ENCODE data around the gene OBSL1.
A peak's percentile ranks its signal among the peaks of the same experiment; 100 is the strongest.

The OBSL1 gene

DNA sequence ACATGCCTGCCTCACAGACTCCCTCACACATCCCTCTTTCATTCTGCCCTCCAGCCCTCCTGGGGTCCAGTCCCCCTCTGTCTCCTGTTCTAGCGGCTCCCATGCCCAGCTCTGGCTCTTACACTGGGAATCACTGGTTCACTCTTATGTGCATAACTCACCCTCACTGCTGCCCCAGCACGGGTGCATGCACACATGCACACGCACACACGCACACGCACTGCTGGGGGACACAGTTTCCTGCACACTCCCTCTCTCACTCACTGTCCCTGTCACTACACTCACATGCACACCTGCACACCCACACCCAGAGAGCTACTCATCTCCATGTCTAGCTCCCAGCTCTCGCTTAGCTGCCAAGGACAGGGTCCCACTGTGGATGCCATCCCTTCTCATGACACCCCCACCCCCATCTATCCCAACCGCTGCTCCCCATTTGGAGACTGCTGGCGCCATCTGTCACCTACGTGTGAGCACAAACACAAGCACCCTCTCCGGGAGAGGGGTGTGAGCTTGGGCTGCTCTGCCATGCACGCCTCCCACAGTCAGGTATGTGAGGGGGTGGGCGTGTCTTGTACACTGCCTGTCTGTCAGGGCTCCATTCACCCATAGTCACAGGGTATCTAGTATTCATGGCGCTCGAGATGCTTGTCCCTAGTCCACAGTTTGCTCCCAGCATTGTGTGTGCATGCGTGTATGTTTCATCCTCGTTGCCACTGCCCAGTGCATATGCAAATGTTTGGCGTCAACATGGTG is 55.3 kb downstream of the OBSL1 start:
- no peak for DNase-seq (ENCODE audit: low read depth in 2 of 2, low spot score in 1 of 2)

DNA sequence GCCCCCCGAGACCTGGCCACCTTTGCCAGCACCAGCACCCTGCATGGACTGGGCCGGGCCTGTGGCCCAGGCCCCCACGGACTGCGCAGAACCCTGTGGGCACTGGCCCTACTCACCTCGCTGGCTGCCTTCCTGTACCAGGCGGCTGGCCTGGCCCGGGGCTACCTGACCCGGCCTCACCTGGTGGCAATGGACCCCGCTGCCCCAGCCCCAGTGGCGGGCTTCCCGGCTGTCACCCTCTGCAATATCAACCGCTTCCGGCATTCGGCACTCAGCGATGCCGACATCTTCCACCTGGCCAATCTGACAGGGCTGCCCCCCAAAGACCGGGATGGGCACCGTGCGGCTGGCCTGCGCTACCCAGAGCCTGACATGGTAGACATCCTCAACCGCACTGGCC is 56.5 kb downstream of the OBSL1 start:
- no peak for DNase-seq (ENCODE audit: low read depth in 2 of 2, low spot score in 1 of 2)

DNA sequence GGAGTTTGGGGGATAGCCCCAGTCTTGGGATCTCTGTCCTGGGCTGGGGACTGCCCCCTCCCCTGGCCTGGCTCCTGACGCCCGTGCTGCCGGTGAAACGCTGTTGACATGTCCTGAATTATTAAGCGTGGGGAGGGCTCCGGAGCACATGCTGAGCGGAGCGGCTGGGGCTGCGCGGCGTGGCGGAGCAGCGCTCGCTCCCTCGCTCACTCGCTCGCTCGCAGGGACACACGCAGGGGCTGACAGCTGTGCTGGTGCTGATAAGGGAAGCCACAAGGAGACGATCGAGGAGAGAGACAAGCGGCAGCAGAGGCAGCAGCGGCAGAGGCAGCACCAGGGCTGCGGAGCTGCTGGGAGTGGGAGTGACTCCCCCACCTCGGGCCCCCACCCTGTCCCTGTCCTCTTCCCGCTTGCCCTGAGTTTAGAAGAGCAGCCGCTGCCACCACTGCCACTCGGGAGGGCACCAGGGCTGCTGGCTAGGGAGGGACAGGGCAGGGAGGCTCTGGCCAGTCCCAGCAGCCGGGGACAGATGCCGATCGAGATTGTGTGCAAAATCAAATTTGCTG is 57.1 kb downstream of the OBSL1 start, which contains the start of gene ASIC4:
ASIC4 (plus strand) TSS at position 287 of the 566 bp plus-strand sequence; CDS start at position 530, 243 bp downstream.
- no peak for DNase-seq (ENCODE audit: low read depth in 2 of 2, low spot score in 1 of 2)

DNA sequence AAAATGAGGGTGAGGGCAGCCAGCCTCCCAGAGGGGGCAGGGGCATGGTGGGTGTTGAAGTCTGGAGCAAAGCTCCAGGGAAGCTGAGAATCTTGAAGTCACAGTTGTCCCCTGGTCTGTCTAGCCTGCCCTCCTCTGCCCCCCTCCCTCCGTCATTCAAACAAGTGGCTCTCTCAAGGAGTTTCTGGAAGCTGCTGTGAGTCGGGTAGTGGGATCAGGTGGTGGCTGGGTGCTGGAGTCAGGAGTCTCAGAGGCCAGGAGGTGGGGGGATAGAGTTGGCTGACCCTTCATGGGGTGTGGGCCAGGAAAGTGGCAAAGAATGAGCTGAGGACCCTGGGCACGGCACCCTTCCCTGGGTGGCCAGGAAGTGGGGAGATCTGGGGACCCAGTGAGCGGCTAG is 57.6 kb downstream of the OBSL1 start:
- DNase-seq (ENCODE audit: low read depth in 2 of 2, low spot score in 1 of 2), result no peak

DNA sequence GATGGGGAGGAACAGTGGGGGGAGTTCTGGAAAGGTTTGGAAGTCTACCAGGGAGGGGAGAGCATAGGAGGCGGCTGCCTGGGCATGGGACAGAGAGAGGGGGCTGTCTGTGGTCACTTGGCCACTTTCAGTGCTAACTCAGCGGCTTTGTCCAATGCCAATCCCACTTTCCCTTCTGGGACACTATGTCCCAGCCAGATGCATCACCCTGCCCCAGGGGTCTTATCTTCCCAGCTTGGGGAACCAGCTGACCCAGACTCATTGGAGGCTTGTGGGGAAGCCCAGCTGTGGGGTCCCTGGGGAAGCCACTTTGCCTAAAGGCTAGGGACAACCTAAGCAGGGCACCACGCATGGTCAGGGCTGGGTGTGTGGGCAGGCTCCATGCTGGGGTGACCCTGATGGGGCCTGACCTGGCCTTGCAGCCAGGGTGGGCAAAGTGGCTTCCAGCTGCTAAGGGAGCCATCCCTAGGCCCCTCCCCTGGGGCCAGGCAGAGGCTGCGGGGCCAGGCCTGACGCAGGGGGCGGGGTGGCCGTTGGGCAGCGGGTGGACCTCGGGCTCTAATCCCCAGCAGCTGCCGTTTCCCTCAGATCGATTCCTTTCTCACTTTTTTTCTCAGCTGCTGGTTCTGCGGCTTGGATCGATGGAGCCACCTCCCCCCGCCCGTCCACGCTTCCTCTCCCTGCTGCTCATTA is 58.7 kb downstream of the OBSL1 start:
- DNase-seq (ENCODE audit: low read depth in 2 of 2, low spot score in 1 of 2), result no peak

DNA sequence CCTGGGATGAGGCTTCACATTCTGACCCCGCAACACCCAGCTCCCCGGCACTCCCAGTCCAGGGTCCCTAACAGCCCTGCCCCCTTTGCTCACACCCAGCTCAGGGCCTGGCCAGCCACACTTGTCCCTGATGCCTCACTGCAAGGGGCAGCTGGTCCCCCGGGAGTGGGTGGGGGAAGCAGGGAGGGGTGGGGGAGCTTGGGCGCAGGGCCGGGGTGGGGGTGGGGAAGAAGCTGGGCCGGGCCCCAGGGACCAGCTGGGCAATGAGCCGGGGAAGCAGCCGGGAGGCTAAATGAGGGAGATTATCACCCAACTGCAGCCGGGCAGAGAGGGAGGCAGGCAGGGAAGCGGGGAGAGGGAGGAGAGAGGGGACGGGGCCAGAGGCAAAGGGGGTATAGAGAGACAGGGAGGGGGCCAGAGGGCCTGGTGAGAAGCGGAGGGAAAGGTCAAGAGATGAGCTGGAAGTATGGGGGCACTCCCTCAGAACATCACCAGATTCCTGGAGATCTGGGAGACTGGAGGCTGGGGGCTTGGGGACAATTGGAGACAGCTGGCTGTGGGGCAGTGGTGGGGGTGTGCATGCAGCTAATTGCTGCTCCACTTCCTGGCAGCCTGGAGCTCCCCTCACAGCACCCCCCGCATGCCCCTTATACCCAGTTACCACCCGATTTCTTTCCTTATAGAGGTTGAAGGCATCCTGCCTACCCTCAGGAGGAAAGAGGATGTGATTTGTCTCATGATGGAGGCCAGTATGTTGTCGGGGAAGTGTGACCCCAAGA is 59.6 kb downstream of the OBSL1 start:
- no peak for DNase-seq (ENCODE audit: low read depth in 2 of 2, low spot score in 1 of 2)

DNA sequence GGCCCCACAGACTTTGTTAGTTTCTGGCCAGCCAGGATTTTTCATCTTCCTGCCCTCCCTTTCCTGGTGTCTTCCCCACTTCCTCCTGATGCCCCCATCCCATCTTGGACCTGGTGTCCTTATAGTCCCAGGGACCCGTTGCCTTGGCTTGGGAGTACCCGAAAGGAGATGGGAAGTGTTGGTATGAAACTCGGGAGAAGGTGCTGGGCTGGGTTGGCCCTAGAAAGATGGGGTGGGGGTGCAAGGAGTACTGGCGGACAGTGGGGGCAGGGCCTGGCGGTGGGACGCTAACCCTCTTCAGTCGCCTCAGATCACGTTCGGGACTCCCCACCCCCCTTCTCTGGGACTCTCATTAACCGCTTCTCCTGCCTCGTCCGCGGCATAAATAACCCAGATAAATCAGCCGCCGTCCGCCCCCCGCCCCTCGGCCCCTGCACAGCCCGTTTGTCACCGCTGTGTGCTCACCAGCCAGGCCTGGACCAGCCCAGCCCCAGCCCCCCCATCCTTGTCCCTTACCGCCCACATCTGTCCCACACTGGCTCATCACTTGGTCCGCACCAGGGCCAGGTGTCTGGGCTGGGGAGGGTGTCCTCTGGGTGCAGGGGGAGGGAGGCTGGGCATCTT is 60.7 kb downstream of the OBSL1 start:
- no peak for DNase-seq (ENCODE audit: low read depth in 2 of 2, low spot score in 1 of 2)

DNA sequence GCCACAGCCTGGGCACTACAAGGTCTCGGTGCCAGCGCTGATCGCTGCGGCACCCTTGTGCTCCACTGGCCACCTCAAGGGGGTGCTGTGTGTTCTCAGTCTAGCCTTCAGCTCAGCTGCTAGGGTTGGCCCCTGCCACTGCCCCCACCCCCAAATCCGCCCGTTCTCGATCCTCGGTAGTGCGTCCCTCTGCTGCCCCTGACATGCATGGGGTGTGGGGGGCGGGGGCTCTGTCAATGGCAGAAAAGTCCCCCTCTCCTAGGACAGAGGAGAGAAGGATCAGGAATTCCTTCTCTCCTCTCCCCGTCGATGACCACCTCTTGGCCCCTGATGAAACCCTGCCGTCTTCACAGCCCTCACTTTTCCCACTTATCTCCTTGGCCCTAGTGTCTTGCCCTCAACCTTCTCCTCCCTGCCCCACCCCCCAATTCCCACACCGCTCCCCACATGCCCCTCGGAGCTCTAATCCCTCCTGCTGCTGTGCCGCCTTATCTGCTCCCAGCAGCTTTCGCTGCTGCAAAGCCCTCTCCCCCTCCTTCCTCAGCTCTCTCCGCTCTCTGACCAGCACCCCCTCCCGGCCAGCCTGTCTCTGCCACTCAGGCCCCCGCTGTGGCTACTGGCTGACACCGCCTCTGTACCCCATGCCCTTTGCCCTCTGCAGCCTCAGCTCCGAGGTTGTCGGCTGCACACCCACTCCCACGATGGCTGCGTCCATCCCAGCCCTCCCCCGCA is 61.4 kb downstream of the OBSL1 start:
- peak in 1 of 2 donors; percentile 10 for DNase-seq (ENCODE audit: low read depth in 2 of 2, low spot score in 1 of 2)

DNA sequence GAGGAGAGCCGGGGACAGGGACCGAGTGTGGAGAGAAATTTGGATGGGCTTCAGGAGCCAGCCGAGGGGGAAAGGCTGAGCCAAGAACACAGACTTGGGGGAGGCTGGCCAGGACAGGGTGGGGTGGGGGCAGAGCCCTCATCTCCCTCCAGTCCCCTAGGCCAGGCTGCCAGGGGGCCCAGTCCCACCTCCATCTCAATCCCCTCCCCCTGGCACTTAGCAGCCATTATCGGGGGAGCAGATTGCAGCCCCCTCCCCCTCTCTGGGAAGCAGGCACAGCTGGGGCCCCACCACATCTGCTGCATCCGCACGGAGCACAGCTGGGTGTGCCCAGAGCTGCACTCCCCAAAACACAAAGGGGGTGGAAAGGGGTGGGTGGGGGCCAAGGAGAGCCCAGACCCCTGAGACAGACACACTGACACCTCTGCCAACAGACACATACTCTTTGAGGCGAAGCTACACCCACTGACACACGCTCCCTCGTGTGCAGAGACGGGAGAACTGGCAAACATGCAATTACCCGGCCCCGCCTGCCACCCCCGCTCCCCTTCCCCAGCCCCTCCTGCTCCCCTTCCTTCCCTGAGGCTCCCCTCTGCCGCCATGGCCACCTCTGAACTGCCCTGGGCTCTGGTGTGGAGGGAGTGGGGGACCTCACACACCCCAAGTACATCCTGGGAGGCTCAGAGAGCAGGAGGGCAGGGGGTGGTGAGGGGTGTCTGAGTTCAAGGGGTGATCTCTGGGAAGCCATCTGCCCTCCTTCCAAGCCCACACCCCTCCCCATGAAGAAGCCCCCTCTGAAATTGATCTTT is 62.2 kb downstream of the OBSL1 start:
- DNase-seq (ENCODE audit: low read depth in 2 of 2, low spot score in 1 of 2), result no peak

DNA sequence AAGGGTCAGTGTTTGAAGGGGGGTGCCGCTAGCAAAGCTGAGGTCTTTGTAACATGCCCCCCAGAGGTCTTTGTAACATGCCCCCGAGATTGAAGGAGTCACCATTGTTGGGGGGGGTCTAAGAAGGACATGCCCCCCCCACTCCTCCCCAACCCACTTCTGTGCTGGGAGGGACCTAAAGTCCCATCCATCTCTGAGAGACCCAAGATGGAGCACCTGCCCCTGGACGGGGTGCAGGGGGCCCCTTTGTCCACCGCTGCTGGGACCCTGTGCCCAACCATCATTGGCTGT is 63.0 kb downstream of the OBSL1 start:
- DNase-seq (ENCODE audit: low read depth in 2 of 2, low spot score in 1 of 2), result no peak

DNA sequence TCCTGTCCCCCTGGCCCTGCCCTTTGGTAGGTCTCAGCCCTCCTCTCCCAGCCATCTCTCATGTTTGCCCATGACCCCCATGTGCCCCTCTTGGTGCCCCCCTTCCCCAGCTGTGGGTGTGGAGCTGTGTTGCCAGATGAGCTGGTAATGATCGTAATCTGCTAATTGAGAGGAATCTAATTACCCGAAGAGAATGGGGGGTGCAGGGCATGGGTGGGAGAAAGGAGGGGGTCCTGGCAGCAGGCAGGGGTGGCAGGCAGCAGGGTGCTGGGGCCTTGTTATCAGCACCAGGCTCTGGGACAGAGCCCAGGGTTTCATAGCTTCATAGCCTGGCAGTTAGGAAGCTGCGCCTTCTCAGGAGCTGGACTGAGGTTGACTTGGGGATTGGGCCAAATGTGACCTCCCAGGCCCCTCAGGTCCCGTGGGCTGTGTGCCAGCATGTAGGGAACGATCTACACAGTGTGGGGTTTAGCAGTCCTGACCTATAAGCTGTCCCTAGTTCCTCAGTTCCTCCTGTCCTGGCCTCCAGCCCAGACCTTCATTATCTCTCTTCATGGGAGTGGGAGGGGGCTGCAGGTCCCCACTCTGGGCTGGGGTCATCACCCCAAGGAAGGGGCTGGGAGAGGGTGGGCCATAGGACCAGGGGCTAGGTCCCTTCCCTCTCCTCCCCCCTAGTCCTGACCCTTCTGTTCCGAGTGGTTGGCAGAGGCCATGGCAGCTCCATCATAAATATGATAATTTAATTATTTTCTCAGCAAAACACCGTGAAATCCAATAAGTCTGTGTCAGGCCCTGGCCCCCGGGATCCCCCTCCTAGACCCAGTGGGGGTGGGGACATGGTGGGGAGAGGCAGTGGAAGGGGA is 63.5 kb downstream of the OBSL1 start:
- DNase-seq (ENCODE audit: low read depth in 2 of 2, low spot score in 1 of 2), result no peak

DNA sequence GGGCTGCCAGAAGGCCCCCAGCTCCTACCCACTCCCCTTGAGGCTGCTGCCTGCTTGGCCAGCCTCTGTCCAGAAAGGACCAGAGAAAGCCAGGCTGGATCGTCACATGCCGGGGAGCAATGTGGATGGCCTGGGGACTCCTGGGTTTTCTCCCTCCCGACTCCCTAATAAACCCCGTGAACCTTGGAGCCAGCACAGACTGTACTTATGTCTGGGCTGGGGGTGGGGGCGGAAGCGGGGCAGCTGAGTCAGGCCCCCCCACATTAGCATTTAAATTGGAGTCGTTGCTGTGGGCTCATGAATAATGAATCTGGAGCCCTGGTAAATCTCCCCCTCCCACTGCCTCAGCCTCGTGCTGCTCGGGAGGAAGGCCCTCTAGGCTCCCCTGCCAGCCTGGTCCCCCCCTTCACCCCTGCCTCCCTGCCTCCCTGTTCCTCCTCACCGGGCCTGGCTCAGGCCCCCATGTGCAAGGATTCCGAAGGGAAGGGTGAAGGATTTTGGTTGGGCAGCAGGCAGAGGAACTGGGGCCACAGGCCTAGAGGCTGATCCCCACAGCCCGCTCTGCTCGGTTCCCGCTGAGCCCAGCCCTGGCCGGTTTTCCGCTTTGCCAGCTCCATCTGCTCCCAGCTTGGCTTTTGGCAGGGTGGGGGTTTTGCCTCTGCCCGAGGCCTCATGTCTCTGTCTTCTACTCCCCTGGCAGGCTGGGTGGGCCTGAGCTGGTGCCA is 64.4 kb downstream of the OBSL1 start:
- DNase-seq (ENCODE audit: low read depth in 2 of 2, low spot score in 1 of 2), result no peak

DNA sequence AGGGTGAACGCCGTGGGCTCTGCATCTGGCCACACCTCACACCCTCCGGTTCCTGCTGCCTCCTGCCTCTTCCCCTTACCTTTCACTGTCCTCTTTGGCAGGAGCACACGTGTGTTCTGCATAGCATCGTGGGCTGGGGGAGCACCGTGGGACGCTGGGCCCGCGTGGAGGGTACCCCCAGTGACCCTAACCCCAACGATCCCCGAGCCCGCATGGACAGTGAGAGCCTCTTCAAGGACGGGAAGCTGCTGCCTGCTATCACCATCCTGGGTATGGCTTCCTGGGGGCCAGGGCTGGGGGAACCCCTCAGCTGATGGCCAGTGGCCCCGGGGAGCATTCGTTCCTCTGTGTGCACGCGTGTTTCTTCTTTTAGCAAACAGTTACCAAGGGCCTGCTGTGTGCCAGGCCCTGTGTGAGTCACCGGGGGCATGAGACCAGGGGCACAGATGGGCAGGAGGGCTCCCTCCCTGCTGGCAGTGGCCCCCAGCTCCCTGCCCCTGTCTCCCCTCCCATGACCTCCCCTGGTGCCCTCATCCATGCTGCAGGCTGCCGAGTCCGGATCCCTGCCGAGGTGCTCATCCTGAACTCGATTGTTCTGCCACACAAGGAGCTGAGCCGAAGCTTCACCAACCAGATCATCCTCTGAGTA is 65.1 kb downstream of the OBSL1 start:
- no peak for DNase-seq (ENCODE audit: low read depth in 2 of 2, low spot score in 1 of 2)

DNA sequence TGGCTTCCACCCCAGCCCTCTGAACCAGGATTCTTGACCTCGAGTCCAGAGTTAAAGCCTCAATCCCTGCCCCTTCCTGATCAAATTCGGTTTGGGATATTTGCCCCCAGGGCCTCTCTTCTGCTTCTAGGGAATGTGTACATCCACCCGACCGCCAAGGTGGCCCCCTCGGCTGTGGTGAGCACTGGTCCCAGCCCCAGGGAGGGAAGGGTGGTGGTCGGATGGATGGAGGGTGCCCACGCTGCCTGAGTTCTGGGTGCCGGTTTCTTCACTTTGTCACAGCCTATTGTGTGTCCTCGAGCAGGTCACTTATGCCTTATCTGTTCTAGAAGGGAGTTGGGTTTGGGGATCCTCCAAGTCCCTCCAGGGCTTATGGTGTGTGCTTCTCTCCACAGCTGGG is 65.8 kb downstream of the OBSL1 start:
- DNase-seq (ENCODE audit: low read depth in 2 of 2, low spot score in 1 of 2), result no peak

DNA sequence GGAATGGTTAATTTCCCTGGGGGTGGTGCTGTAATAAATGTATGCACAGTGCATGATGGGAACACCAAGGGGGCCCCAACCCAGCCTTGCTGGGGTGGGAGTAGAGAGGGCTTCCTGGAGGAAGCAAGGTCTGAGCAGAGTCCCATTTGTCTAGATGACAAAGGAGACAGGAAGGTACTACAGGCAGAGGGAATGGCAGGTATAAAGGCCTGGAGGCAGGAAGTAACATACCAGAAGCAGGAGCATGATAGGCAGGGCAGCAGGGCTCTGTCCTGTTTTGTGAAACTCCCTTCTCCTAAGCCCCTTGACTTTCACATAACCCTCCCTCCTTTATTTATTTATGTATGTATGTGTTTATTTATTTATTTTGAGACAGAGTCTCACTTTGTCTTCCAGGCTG is 68.7 kb downstream of the OBSL1 start:
- no peak for DNase-seq (ENCODE audit: low read depth in 2 of 2, low spot score in 1 of 2)

DNA sequence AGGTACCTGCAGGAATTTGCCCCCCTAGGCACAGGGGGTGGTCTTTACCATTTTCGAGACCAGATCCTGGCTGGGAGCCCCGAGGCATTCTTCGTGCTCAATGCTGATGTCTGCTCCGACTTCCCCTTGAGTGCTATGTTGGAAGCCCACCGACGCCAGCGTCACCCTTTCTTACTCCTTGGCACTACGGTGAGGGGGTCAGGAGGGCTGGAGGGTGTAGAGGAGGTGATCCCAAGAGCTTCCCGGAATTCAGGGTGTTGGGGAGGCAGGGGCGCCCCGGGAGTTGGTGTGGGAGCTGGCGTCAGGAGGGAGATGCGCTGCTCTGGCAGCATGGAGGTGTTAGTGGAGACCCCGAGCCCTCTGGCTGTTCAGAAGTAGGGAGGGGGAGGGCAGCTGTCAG is 69.5 kb downstream of the OBSL1 start:
- no peak for DNase-seq (ENCODE audit: low read depth in 2 of 2, low spot score in 1 of 2)

All from stimulated activated CD8-positive, alpha-beta memory T cell treated with anti-CD3 and anti-CD28 coated beads, Interleukin-4, amount 100 ng/mL, for 1 hour (primary cell).